Measurements from ENCODE around the gene ERGIC2.

Gene ERGIC2

GRCh38 chr12:29343022-29343799 is 37.8 kb downstream of the ERGIC2 start:
- TF ChIP-seq CTCF (IDR thresholded peaks at IDR 0.05; ENCODE audit: insufficient read depth, low read length, poor library complexity, severe bottlenecking), result no peak
- DNase-seq (ENCODE audit: extremely low read depth, insufficient read length), result no peak
- Histone ChIP-seq H3K4me3 (replicated peaks; ENCODE audit: low read depth, low read length) (no peak overlapping the region), H3K27me3 (replicated peaks; ENCODE audit: control insufficient read depth, insufficient read depth, low read length) (no peaks in the 10 kb centered on the region), H3K36me3 (ENCODE audit: control insufficient read depth, insufficient read depth, low read length) (peaks cover 2% of the 10 kb centered on the region)

- no peak for TF ChIP-seq CTCF (IDR thresholded peaks at IDR 0.05; ENCODE audit: insufficient read depth, low read length, poor library complexity, severe bottlenecking)
- no peak for DNase-seq (ENCODE audit: extremely low read depth, insufficient read length)
- H3K4me3 ChIP-seq (replicated peaks; ENCODE audit: low read depth, low read length), result no peak overlapping the region
- H3K27me3 ChIP-seq (replicated peaks; ENCODE audit: control insufficient read depth, insufficient read depth, low read length), result no peaks in the 10 kb centered on the region
- no peaks in the 10 kb centered on the region; the same call in 1 of the 2 replicates for H3K36me3 ChIP-seq (ENCODE audit: control insufficient read depth, insufficient read depth, low read length)
These were observed 43.6 kb downstream of the ERGIC2 start for GRCh38 chr12:29337325-29337724.

- H3K4me3 ChIP-seq (replicated peaks; ENCODE audit: low read depth, low read length), result no peak overlapping the region
- H3K27me3 ChIP-seq (replicated peaks; ENCODE audit: control insufficient read depth, insufficient read depth, low read length), result no peaks in the 10 kb centered on the region
- no peak for TF ChIP-seq CTCF (IDR thresholded peaks at IDR 0.05; ENCODE audit: insufficient read depth, low read length, poor library complexity, severe bottlenecking)
- no peaks in the 10 kb centered on the region for H3K36me3 ChIP-seq (ENCODE audit: control insufficient read depth, insufficient read depth, low read length)
- DNase-seq (ENCODE audit: extremely low read depth, insufficient read length), result no peak
These were observed 46.0 kb downstream of the ERGIC2 start for GRCh38 chr12:29334937-29335336.

- no peak for TF ChIP-seq CTCF (IDR thresholded peaks at IDR 0.05; ENCODE audit: insufficient read depth, low read length, poor library complexity, severe bottlenecking)
- no peak for DNase-seq (ENCODE audit: extremely low read depth, insufficient read length)
- H3K4me3 ChIP-seq (replicated peaks; ENCODE audit: low read depth, low read length), result no peak overlapping the region
These were observed 47.8 kb downstream of the ERGIC2 start for GRCh38 chr12:29333178-29333577.

GRCh38 chr12:29329411-29329810 is 51.6 kb downstream of the ERGIC2 start:
- no peak for TF ChIP-seq CTCF (IDR thresholded peaks at IDR 0.05; ENCODE audit: insufficient read depth, low read length, poor library complexity, severe bottlenecking)
- Histone ChIP-seq H3K4me3 (replicated peaks; ENCODE audit: low read depth, low read length) (no peak overlapping the region), H3K36me3 (ENCODE audit: control insufficient read depth, insufficient read depth, low read length) (no peaks in the 10 kb centered on the region), H3K27me3 (replicated peaks; ENCODE audit: control insufficient read depth, insufficient read depth, low read length) (no peaks in the 10 kb centered on the region)
- no peak for DNase-seq (ENCODE audit: extremely low read depth, insufficient read length)

More at GRCh38 chr12:29333178-29333577, 47.8 kb downstream of the ERGIC2 start:
- H3K36me3 ChIP-seq (ENCODE audit: control insufficient read depth, insufficient read depth, low read length), result no peaks in the 10 kb centered on the region
- H3K27me3 ChIP-seq (replicated peaks; ENCODE audit: control insufficient read depth, insufficient read depth, low read length), result no peaks in the 10 kb centered on the region
